Osteoblast (primary cell): ENCODE measurements around the gene SMC1B. TPM values are rescaled to one million over a fixed set of nuclear protein-coding genes. Genes with fewer than 3 reads are reported as not detected.

Experiments used
- DNase-seq: peaks from one replicate; pipeline ENCODE4 v3.0.0; 2011; ENCODE audit warnings: low spot score, mixed read lengths; ENCODE audit not compliant: insufficient read length; ENCODE audit errors: missing footprints
- H2AFZ ChIP-seq: 2 replicates; pipeline ENCODE4 v1.6.0; 2011; ENCODE audit warnings: mild to moderate bottlenecking, low read length
- H3K27ac ChIP-seq: 2 replicates; pipeline ENCODE4 v1.5.1; 2011; ENCODE audit warnings: mild to moderate bottlenecking, low read depth, low read length, moderate library complexity
- H3K27me3 ChIP-seq: 2 replicates; pipeline ENCODE4 v1.6.0; 2012; ENCODE audit warnings: mild to moderate bottlenecking, control low read depth, inconsistent platforms, low read length, moderate library complexity; ENCODE audit not compliant: insufficient read depth
- H3K36me3 ChIP-seq: 2 replicates; pipeline ENCODE4 v1.5.1; 2011; ENCODE audit warnings: mild to moderate bottlenecking, low read length, control low read depth, moderate library complexity; ENCODE audit not compliant: insufficient read depth
- H3K4me1 ChIP-seq: 2 replicates; pipeline ENCODE4 v1.5.1; 2011; ENCODE audit warnings: mild to moderate bottlenecking, low read length, control low read depth, moderate library complexity; ENCODE audit not compliant: insufficient read depth
- H3K4me2 ChIP-seq: 2 replicates; pipeline ENCODE4 v1.6.0; 2011; ENCODE audit warnings: mild to moderate bottlenecking, low read length; ENCODE audit not compliant: insufficient read depth
- H3K4me3 ChIP-seq: fragments of 200-600 bp; sonication (generic); 3 replicates; pipeline ENCODE4 v1.5.1; 2012; ENCODE audit warnings: mild to moderate bottlenecking, low read length, inconsistent platforms; ENCODE audit not compliant: insufficient read depth
- H3K79me2 ChIP-seq: 2 replicates; pipeline ENCODE4 v1.6.0; 2012; ENCODE audit warnings: mild to moderate bottlenecking, low read length, control low read depth, inconsistent platforms; ENCODE audit not compliant: insufficient read depth
- H3K9me3 ChIP-seq: 2 replicates; pipeline ENCODE4 v1.5.1; 2011; ENCODE audit warnings: low read depth, low read length, control low read depth
- H4K20me1 ChIP-seq: 2 replicates; pipeline ENCODE4 v1.6.0; 2012; ENCODE audit warnings: mild to moderate bottlenecking, low read length, control low read depth; ENCODE audit not compliant: insufficient read depth
- CTCF ChIP-seq: IDR thresholded peaks from 2 replicates; pipeline ENCODE4 v1.5.1; 2011; ENCODE audit warnings: mild to moderate bottlenecking, low read depth, low read length, moderate library complexity; ENCODE audit errors: extremely low read depth
- total RNA-seq: library from RNA; depleted of rRNA; stranded (reverse); fragments of >200 nt; gene quantifications from 2 replicates; pipeline ENCODE4 v1.2.3, GENCODE V29; 2012

SMC1B gene
- total RNA-seq, 1 donor, result not detected

- H2AFZ ChIP-seq, result no peak overlapping the region
- no peaks in the 10 kb centered on the region for H4K20me1 ChIP-seq
- no peaks in the 10 kb centered on the region for H3K9me3 ChIP-seq
- H3K79me2 ChIP-seq, result peaks cover 2% of the 10 kb centered on the region
- no peak for DNase-seq
- H3K4me1 ChIP-seq, result peaks cover 18% of the 10 kb centered on the region
- TF ChIP-seq CTCF, result no peak
- H3K36me3 ChIP-seq, result no peaks in the 10 kb centered on the region
- H3K27me3 ChIP-seq, result no peaks in the 10 kb centered on the region
- no peak overlapping the region for H3K27ac ChIP-seq
- H3K4me2 ChIP-seq, result no peak overlapping the region
- H3K4me3 ChIP-seq, result no peak overlapping the region
Observed at GRCh38 chr22:45304971-45305370, 108.4 kb downstream of the SMC1B start.

GRCh38 chr22:45303181-45303580, 110.2 kb downstream of the SMC1B start:
- H3K4me2 ChIP-seq, result peak overlapping the region; percentile 64
- no peaks in the 10 kb centered on the region for H3K27me3 ChIP-seq
- no peaks in the 10 kb centered on the region for H3K79me2 ChIP-seq
- peaks cover 11% of the 10 kb centered on the region for H3K4me1 ChIP-seq
- DNase-seq, result no peak
- peak overlapping the region; percentile 12 for H3K4me3 ChIP-seq
- H2AFZ ChIP-seq, result peak overlapping the region; percentile 56
- H3K9me3 ChIP-seq, result no peaks in the 10 kb centered on the region
- TF ChIP-seq CTCF, result no peak
- H4K20me1 ChIP-seq, result no peaks in the 10 kb centered on the region
- no peak overlapping the region for H3K27ac ChIP-seq
- no peaks in the 10 kb centered on the region for H3K36me3 ChIP-seq

GRCh38 chr22:45302751-45303150, 110.6 kb downstream of the SMC1B start:
- H3K9me3 ChIP-seq, result no peaks in the 10 kb centered on the region
- no peak for DNase-seq
- no peaks in the 10 kb centered on the region for H3K79me2 ChIP-seq
- H3K27ac ChIP-seq, result no peak overlapping the region
- peak overlapping the region; percentile 56 for H2AFZ ChIP-seq
- H3K4me2 ChIP-seq, result peak overlapping the region; percentile 64
- no peaks in the 10 kb centered on the region for H4K20me1 ChIP-seq
- H3K4me1 ChIP-seq, result peaks cover 11% of the 10 kb centered on the region
- peak overlapping the region; percentile 12 for H3K4me3 ChIP-seq
- no peak for TF ChIP-seq CTCF
- no peaks in the 10 kb centered on the region for H3K36me3 ChIP-seq
- H3K27me3 ChIP-seq, result no peaks in the 10 kb centered on the region

- DNase-seq, result no peak
- H3K36me3 ChIP-seq, result no peaks in the 10 kb centered on the region
- H3K27ac ChIP-seq, result no peak overlapping the region
- no peaks in the 10 kb centered on the region for H4K20me1 ChIP-seq
- no peak for TF ChIP-seq CTCF
- no peaks in the 10 kb centered on the region for H3K79me2 ChIP-seq
- no peak overlapping the region for H3K4me2 ChIP-seq
- H3K4me1 ChIP-seq, result peaks cover 11% of the 10 kb centered on the region
- H3K27me3 ChIP-seq, result no peaks in the 10 kb centered on the region
- no peaks in the 10 kb centered on the region for H3K9me3 ChIP-seq
- no peak overlapping the region for H2AFZ ChIP-seq
- H3K4me3 ChIP-seq, result no peak overlapping the region
Observed at GRCh38 chr22:45298934-45299505, 114.4 kb downstream of the SMC1B start.
